ENCODE results near the gene AURKB. TPM values are rescaled to one million over a fixed set of nuclear protein-coding genes. Genes with fewer than 3 reads are reported as not detected.

Gene AURKB
- total and polyA plus RNA-seq, 2 of the 13 experiments (the other 11 are each of a cell fraction or from before 2014, with no cell fraction given) = 29.5 to 75.3 TPM

DNA sequence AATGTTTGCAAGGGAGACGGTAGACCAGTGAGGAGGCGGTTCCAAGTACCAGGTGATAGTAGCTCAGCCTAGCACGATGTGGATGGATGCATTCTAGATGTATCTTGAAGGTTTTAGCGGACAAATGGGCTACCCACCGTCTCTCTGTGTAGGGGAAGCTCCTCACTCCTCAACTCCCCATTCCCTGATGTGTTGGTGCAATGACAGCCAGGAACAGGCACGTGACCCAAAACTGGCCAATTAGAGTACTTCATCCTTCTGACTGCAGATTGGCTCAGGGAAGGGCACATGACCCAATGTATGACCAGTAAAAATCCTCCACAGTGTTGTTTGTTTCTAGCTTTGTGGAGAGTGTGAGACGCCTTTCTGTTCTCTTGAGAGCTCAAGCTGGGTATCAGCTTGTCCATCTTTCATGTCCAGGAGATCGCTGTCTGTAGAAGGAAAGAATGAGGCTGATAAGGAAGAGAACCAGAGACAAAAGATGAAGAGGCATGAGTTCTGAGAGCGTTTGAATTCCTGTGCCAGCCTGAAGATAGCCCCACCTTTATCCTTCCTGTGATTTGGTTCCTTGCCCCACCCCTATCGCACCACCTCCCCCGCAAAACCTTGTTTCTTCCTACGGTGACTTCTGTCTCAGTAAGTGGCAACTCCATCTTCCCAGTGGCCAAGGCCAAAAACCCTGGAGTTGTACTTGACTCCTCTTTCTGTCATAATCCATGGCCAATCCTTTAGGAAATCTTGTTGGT, 18.1 kb downstream of the AURKB start (continued):
- TF ChIP-seq ZNF567 (CRISPR knock-in tag; IDR thresholded peaks at IDR 0.05; ENCODE audit: borderline replicate concordance) (no peak), SMYD3 (CRISPR knock-in tag; IDR thresholded peaks at IDR 0.05) (no peak), DRAP1 (CRISPR knock-in tag; IDR thresholded peaks at IDR 0.05) (peak; percentile 84), ZNF431 (CRISPR knock-in tag; IDR thresholded peaks at IDR 0.05; ENCODE audit: borderline replicate concordance, low read depth) (0 out of 2 replicates have a peak, but pooled peaks have one; percentile 49), TFE3 (CRISPR knock-in tag; IDR thresholded peaks at IDR 0.05) (peak; percentile 77), SOX13 (IDR thresholded peaks at IDR 0.05) (no peak), SOX13 (CRISPR knock-in tag; conservative IDR thresholded peaks at IDR 0.05 in 1 of 2, IDR thresholded peaks at IDR 0.05 in 1 of 2) (0 out of 4 replicates have a peak, but pooled peaks of 1 of the 2 experiments have one; percentile 5), CEBPG (CRISPR knock-in tag; IDR thresholded peaks at IDR 0.05) (peak; percentile 69), FUBP1 (CRISPR knock-in tag; IDR thresholded peaks at IDR 0.05; ENCODE audit: borderline replicate concordance) (no peak), MAFK (conservative IDR thresholded peaks at IDR 0.05 in 1 of 2, IDR thresholded peaks at IDR 0.05 in 1 of 2; ENCODE audit: low read length in 2 of 2) (no peak; a peak in 1 of 4 replicates), IKZF1 (IDR thresholded peaks at IDR 0.05) (no peak), ZNF451 (CRISPR knock-in tag; IDR thresholded peaks at IDR 0.05) (no peak), IKZF5 (CRISPR knock-in tag; IDR thresholded peaks at IDR 0.05) (peak; percentile 16; the same call in 1 of the 2 replicates), KDM6A (CRISPR knock-in tag; IDR thresholded peaks at IDR 0.05; ENCODE audit: low read depth) (no peak), PBX2 (CRISPR knock-in tag; IDR thresholded peaks at IDR 0.05) (no peak), FOXO1 (CRISPR knock-in tag; IDR thresholded peaks at IDR 0.05) (no peak), FOXA3 (CRISPR knock-in tag; IDR thresholded peaks at IDR 0.05) (no peak), ZFP82 (CRISPR knock-in tag; IDR thresholded peaks at IDR 0.05; ENCODE audit: borderline replicate concordance) (no peak), ZNF83 (CRISPR knock-in tag; IDR thresholded peaks at IDR 0.05; ENCODE audit: borderline replicate concordance) (no peak)
- TF ChIP-seq, protein P1, sequence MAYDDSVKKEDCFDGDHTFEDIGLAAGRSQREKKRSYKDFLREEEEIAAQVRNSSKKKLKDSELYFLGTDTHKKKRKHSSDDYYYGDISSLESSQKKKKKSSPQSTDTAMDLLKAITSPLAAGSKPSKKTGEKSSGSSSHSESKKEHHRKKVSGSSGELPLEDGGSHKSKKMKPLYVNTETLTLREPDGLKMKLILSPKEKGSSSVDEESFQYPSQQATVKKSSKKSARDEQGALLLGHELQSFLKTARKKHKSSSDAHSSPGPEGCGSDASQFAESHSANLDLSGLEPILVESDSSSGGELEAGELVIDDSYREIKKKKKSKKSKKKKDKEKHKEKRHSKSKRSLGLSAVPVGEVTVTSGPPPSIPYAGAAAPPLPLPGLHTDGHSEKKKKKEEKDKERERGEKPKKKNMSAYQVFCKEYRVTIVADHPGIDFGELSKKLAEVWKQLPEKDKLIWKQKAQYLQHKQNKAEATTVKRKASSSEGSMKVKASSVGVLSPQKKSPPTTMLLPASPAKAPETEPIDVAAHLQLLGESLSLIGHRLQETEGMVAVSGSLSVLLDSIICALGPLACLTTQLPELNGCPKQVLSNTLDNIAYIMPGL (CRISPR knock-in tag; IDR thresholded peaks at IDR 0.05; ENCODE audit: borderline replicate concordance in 1 of 2, low read depth in 1 of 2) = peak in 1 of 2 experiments; percentile 50; a peak in 3 of 4 replicates
- TF ChIP-seq, protein P2, sequence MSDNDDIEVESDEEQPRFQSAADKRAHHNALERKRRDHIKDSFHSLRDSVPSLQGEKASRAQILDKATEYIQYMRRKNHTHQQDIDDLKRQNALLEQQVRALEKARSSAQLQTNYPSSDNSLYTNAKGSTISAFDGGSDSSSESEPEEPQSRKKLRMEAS (IDR thresholded peaks at IDR 0.05) = peak; percentile 52

All from HepG2 (cell line).